Calu3 (cell line): ENCODE data around the gene AOAH. TPM values are rescaled to one million over a fixed set of nuclear protein-coding genes. Genes with fewer than 3 reads are reported as not detected.
A peak's percentile ranks its signal among the peaks of the same experiment; 100 is the strongest.

Experiments
- BruUV-seq: library from RNA; stranded (reverse); fragments of 400-500 nt; replicated peaks from 2 replicates; lab custom pipeline; 2021; lab: Mats Ljungman, UMichigan
- CTCF ChIA-PET: fragments of 300-600 bp; sonication (Branson Sonifier 250); formaldehyde crosslinking; loops from one replicate; lab custom pipeline; 2022; ENCODE audit warnings: antibody characterized with exemption; lab: Charles Lee
- DNase-seq: peaks from one replicate; pipeline ENCODE4 v3.0.0; 2022
- H3K27ac Mint-ChIP-seq: one replicate; pipeline ENCODE4 v1.8.0; 2022; ENCODE audit warnings: mixed read lengths; ENCODE audit not compliant: unreplicated experiment
- H3K27me3 Mint-ChIP-seq: one replicate; pipeline ENCODE4 v1.8.0; 2022; ENCODE audit warnings: mixed read lengths; ENCODE audit not compliant: unreplicated experiment
- H3K36me3 Mint-ChIP-seq: one replicate; pipeline ENCODE4 v1.8.0; 2022; ENCODE audit warnings: mild to moderate bottlenecking, moderate library complexity, mixed read lengths; ENCODE audit not compliant: insufficient read depth, unreplicated experiment
- H3K4me1 Mint-ChIP-seq: one replicate; pipeline ENCODE4 v1.8.0; 2022; ENCODE audit warnings: mild to moderate bottlenecking, low read depth, mixed read lengths; ENCODE audit not compliant: unreplicated experiment
- H3K4me3 Mint-ChIP-seq: one replicate; pipeline ENCODE4 v1.8.0; 2022; ENCODE audit warnings: mild to moderate bottlenecking, low read depth, moderate library complexity, mixed read lengths; ENCODE audit not compliant: unreplicated experiment
- H3K9me3 Mint-ChIP-seq: one replicate; pipeline ENCODE4 v1.8.0; 2022; ENCODE audit warnings: low read depth, mixed read lengths; ENCODE audit not compliant: unreplicated experiment
- intact Hi-C: fragments of 100-400 bp; cut with micrococcal nuclease; formaldehyde crosslinking; loops from one replicate; pipeline ENCODE4 v1.10.0; 2022; ENCODE audit not compliant: unreplicated experiment
- total RNA-seq: library from RNA; stranded (reverse); gene quantifications from 2 replicates; pipeline ENCODE4 v1.2.3, GENCODE V29; 2022
- TF ChIP-seq, protein P1 (sequence below): fragments of 200-600 bp; IDR thresholded peaks from one replicate; pipeline ENCODE4 v1.8.0; 2022; ENCODE audit warnings: antibody characterized with exemption; ENCODE audit not compliant: unreplicated experiment

The AOAH gene
- total RNA-seq, 1 experiment from 2014 or later, result not detected

- TF ChIP-seq, protein P1, sequence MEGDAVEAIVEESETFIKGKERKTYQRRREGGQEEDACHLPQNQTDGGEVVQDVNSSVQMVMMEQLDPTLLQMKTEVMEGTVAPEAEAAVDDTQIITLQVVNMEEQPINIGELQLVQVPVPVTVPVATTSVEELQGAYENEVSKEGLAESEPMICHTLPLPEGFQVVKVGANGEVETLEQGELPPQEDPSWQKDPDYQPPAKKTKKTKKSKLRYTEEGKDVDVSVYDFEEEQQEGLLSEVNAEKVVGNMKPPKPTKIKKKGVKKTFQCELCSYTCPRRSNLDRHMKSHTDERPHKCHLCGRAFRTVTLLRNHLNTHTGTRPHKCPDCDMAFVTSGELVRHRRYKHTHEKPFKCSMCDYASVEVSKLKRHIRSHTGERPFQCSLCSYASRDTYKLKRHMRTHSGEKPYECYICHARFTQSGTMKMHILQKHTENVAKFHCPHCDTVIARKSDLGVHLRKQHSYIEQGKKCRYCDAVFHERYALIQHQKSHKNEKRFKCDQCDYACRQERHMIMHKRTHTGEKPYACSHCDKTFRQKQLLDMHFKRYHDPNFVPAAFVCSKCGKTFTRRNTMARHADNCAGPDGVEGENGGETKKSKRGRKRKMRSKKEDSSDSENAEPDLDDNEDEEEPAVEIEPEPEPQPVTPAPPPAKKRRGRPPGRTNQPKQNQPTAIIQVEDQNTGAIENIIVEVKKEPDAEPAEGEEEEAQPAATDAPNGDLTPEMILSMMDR, result no peak
- Mint-ChIP-seq H3K4me3 (no peak overlapping the region), H3K4me1 (no peaks in the 10 kb centered on the region), H3K36me3 (no peaks in the 10 kb centered on the region), H3K27ac (no peak overlapping the region), H3K9me3 (no peaks in the 10 kb centered on the region), H3K27me3 (no peaks in the 10 kb centered on the region)
- CTCF ChIA-PET, result no interaction called here
- intact Hi-C loops, result no loop called here
- no peak for DNase-seq
- no TSS peak for BruUV-seq
Measured at GRCh38 chr7:36691983-36692382, 32.3 kb downstream of the AOAH start.

- no peak for DNase-seq
- Mint-ChIP-seq H3K27me3 (no peaks in the 10 kb centered on the region), H3K36me3 (no peaks in the 10 kb centered on the region), H3K9me3 (no peaks in the 10 kb centered on the region), H3K4me3 (no peak overlapping the region), H3K4me1 (peaks cover 8% of the 10 kb centered on the region), H3K27ac (no peak overlapping the region)
- TF ChIP-seq, protein P1, result no peak
- intact Hi-C loops, result no loop called here
- no TSS peak for BruUV-seq
- CTCF ChIA-PET, result interaction anchor here (0.6 to 1.2 kb wide), 2 partner anchors 18 to 29 kb away, joined by 3 to 5 read pairs; no protein-coding TSS in a partner anchor
Measured at GRCh38 chr7:36690514-36691187, 33.6 kb downstream of the AOAH start.

DNA sequence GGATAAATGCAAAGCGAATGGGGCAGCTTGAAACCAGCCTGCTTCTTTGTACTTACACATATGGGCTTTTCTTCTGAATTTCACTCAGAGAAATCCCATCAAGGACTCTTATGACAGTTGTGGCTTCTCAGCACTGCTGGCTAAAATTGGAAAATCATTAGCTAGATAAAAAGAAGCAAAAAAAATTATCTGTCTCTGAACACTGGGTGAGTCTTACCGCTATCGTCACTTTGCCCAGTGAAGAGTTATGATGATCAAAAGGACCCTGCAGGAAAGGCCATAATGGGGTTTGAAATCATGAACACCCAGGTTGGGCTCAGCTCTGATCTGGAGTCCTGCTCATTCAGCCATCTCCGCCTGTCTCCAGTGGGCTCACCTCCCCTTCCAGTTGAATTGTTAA, 34.3 kb downstream of the AOAH start:
- CTCF ChIA-PET, result interaction anchor here (0.6 to 1.2 kb wide), 2 partner anchors 18 to 30 kb away, joined by 3 to 5 read pairs; no protein-coding TSS in a partner anchor
- TF ChIP-seq, protein P1, result no peak
- intact Hi-C loops, result no loop called here
- H3K9me3 Mint-ChIP-seq, result no peaks in the 10 kb centered on the region
- H3K36me3 Mint-ChIP-seq, result no peaks in the 10 kb centered on the region
- no peak overlapping the region for H3K27ac Mint-ChIP-seq
- peaks cover 12% of the 10 kb centered on the region for H3K4me1 Mint-ChIP-seq
- no peak overlapping the region for H3K4me3 Mint-ChIP-seq
- DNase-seq, result no peak
- no peaks in the 10 kb centered on the region for H3K27me3 Mint-ChIP-seq
- no TSS peak for BruUV-seq

DNA sequence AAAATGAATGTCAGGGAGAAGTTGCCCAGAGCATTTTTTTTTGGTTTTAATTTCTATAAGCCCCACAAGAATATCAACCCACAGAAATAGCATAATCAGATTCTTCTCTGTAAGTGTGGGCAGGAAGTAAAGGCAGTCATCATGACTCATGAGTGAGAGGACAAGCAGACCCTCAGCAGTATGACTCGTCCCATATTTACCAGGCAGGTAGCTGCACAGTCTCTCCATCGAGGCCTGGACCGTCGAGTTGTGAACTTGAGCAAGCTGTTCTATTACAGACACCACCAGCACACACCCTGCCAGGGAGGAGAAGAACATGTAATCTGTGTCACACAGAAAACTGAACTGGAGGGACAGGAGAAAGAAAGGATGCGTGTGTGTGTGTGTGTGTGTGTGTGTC, 37.8 kb downstream of the AOAH start:
- Mint-ChIP-seq H3K27me3 (no peaks in the 10 kb centered on the region), H3K4me3 (no peak overlapping the region), H3K9me3 (no peaks in the 10 kb centered on the region), H3K4me1 (peaks cover 18% of the 10 kb centered on the region), H3K36me3 (no peaks in the 10 kb centered on the region), H3K27ac (peak overlapping the region; percentile 7)
- TF ChIP-seq, protein P1, result no peak
- BruUV-seq, result no TSS peak
- peak; percentile 28 for DNase-seq
- CTCF ChIA-PET, result interaction anchor here (0.8 kb wide), 1 partner anchor 496 kb away, joined by 3 read pairs; no protein-coding TSS in a partner anchor
- intact Hi-C loops, result loop anchor here (10.0 kb wide), 1 partner anchor 108 kb away; no protein-coding TSS in a partner anchor
